ENCODE data around the gene WDR64. TPM values are rescaled to one million over a fixed set of nuclear protein-coding genes. Genes with fewer than 3 reads are reported as not detected.

Gene WDR64
- total RNA-seq, 1 experiment from 2014 or later: not detected

DNA sequence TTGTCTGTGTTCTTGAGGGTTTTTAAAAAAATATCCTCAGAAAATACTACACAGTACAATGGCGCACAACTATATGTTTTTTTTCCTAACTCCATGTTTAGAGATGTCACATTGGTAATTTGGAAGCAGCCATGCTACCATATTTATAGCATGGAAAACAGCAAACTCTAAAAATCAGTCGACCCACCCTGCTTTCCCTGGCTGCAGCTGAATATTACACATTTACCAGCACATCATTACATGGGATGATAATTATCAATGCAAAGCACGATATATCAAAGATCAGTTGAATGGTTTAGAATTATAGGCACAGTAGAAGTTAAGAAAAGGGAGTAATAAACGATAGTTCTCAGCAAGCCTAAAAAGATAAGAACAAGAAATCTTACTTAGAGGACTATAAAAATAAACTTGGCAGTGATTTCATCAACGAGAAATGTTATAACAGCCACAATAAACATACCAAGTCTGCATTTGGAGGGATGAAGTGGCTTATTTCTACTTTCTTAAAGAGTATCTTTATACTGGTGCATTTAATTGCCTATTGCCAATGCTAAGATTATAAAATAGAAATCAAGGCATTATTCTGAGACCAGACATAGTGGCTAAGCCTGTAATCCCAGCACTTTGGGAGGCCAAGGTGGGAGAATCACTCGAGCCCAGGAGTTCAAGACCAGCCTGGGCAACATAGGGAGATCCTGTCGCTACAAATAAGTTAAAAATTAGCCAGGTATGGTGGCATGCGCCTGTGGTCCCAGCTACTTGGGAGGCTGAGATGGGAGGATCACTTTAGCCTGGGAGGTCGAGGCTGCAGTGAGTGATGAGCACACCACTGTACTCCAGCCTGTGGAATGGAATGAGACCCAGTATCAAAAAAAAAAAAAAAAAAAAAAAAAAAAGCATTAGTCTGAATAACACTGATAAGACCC is 43.4 kb downstream of the WDR64 start:
- no peaks in the 10 kb centered on the region for H3K36me3 ChIP-seq (ENCODE audit: low read depth)
- no peak overlapping the region for H3K27ac ChIP-seq
- no peaks in the 10 kb centered on the region for H3K79me2 ChIP-seq (ENCODE audit: low read depth)
- no peaks in the 10 kb centered on the region for H3K27me3 ChIP-seq (ENCODE audit: insufficient read depth, low read depth)
- POLR2A ChIA-PET (ENCODE audit: unreplicated experiment): no interaction called here
- no peak overlapping the region for H2AFZ ChIP-seq
- TF ChIP-seq, protein P1, sequence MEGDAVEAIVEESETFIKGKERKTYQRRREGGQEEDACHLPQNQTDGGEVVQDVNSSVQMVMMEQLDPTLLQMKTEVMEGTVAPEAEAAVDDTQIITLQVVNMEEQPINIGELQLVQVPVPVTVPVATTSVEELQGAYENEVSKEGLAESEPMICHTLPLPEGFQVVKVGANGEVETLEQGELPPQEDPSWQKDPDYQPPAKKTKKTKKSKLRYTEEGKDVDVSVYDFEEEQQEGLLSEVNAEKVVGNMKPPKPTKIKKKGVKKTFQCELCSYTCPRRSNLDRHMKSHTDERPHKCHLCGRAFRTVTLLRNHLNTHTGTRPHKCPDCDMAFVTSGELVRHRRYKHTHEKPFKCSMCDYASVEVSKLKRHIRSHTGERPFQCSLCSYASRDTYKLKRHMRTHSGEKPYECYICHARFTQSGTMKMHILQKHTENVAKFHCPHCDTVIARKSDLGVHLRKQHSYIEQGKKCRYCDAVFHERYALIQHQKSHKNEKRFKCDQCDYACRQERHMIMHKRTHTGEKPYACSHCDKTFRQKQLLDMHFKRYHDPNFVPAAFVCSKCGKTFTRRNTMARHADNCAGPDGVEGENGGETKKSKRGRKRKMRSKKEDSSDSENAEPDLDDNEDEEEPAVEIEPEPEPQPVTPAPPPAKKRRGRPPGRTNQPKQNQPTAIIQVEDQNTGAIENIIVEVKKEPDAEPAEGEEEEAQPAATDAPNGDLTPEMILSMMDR (conservative IDR thresholded peaks at IDR 0.05): no peak
- no peak for TF ChIP-seq EZH2 (IDR thresholded peaks at IDR 0.05; ENCODE audit: low read depth)
- CTCF ChIA-PET: no interaction called here
- no peaks in the 10 kb centered on the region for H3K9me2 ChIP-seq (ENCODE audit: insufficient read depth)
- H3K4me1 ChIP-seq (replicated peaks; ENCODE audit: insufficient read depth): no peaks in the 10 kb centered on the region
- no peak overlapping the region for H3K4me3 ChIP-seq
- H3K4me2 ChIP-seq: no peak overlapping the region
- no TSS peak for BruUV-seq (replicated peaks)
- no peak for DNase-seq
- H3K9me3 ChIP-seq (ENCODE audit: insufficient read depth, low read depth): no peaks in the 10 kb centered on the region; the same call in 1 of the 2 replicates
- H4K20me1 ChIP-seq (ENCODE audit: insufficient read depth): no peaks in the 10 kb centered on the region
- intact Hi-C loops (cut with micrococcal nuclease; ENCODE audit: unreplicated experiment): no loop called here
- H3F3A ChIP-seq (ENCODE audit: insufficient read depth, low read depth): no peaks in the 10 kb centered on the region

DNA sequence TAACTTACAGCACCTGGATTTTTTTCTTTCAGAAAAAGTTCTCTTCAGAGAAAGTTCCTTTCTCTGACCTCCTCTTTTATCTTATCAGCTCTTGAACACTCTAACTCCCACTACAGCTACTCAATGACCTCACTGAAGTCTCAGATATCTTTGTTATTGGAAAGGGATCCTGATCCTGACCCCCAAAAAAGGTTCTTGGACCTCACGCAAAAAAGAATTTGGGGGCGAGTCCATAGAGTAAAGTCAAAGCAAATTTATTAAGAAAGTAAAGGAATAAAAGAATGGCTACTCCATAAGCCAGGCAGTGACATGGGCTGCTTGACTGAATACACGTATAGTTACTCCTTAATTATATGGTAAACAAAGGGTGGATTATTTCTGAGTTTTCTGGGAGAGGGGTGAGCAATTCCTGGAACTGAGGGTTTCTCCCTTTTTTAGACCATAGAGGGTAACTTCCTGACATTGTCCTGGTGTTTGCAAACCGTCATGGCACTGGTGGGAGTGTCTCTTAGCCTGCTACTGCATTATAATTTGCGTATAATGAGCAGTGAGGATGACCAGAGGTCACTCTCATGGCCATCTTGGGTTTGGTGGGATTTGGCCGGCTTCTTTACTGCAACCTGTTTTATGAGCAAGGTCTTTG is 44.2 kb downstream of the WDR64 start:
- Histone ChIP-seq H3K9me2 (ENCODE audit: insufficient read depth) (no peaks in the 10 kb centered on the region), H3K27ac (no peak overlapping the region), H3K9me3 (ENCODE audit: insufficient read depth, low read depth) (no peaks in the 10 kb centered on the region; the same call in 1 of the 2 replicates), H3K4me2 (no peak overlapping the region), H4K20me1 (ENCODE audit: insufficient read depth) (no peaks in the 10 kb centered on the region), H3K27me3 (ENCODE audit: insufficient read depth, low read depth) (no peaks in the 10 kb centered on the region), H2AFZ (no peak overlapping the region), H3K36me3 (ENCODE audit: low read depth) (no peaks in the 10 kb centered on the region), H3K4me1 (replicated peaks; ENCODE audit: insufficient read depth) (peaks cover 2% of the 10 kb centered on the region; the same call in 1 of the 2 replicates), H3K4me3 (no peak overlapping the region), H3K79me2 (ENCODE audit: low read depth) (no peaks in the 10 kb centered on the region), H3F3A (ENCODE audit: insufficient read depth, low read depth) (0 out of 2 replicates have a peak, but pooled peaks cover under 1% of the 10 kb centered on the region)
- CTCF ChIA-PET: no interaction called here
- POLR2A ChIA-PET (ENCODE audit: unreplicated experiment): no interaction called here
- TF ChIP-seq, protein P1 (conservative IDR thresholded peaks at IDR 0.05): no peak
- TF ChIP-seq EZH2 (IDR thresholded peaks at IDR 0.05; ENCODE audit: low read depth): no peak
- intact Hi-C loops (cut with micrococcal nuclease; ENCODE audit: unreplicated experiment): no loop called here
- no peak for DNase-seq
- no TSS peak for BruUV-seq (replicated peaks)

DNA sequence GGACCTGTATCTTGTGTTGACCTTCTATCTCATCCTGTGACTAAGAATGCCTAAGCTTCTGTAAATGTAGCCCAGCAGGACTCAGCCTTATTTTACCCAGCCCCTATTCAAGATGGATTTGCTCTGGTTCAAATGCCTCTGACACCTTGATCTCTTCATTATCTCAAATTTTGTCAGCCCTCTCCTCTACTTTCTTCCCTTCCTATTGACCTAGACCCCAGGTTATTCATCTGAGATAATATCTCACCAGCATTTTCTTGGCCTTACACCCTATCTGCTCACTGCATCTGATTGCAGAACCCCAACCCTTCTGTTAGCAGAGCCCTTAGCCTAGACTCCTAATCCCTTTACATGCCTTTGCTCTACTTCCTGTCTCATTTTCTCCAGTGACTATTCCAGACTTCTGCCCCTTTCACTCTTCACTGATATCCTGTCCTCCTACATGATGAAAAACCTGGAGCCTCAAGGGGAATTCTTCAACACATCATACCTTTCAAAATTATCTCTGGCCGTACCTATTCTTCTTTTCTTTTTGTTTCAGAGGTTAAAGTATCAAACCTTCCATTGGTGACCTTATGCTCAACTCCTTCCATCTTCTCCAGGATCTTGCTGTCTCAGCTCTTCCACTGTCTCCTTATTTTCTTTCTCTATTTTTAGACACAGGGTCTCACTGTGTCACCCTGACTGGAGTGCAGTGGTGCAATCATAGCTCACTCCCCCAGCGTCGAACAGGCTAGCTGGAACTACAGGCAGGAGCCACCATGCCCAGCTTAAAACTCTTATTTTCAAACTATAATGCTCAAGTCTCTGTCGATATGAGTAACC is 44.9 kb downstream of the WDR64 start:
- Histone ChIP-seq H3K9me3 (ENCODE audit: insufficient read depth, low read depth) (peaks cover 5% of the 10 kb centered on the region), H3K4me1 (replicated peaks; ENCODE audit: insufficient read depth) (peaks cover 10% of the 10 kb centered on the region), H3F3A (ENCODE audit: insufficient read depth, low read depth) (peaks cover 7% of the 10 kb centered on the region; the same call in 1 of the 2 replicates), H4K20me1 (ENCODE audit: insufficient read depth) (no peaks in the 10 kb centered on the region), H3K4me3 (no peak overlapping the region), H3K27me3 (ENCODE audit: insufficient read depth, low read depth) (no peaks in the 10 kb centered on the region), H3K27ac (no peak overlapping the region), H3K79me2 (ENCODE audit: low read depth) (no peaks in the 10 kb centered on the region), H2AFZ (no peak overlapping the region), H3K4me2 (no peak overlapping the region), H3K36me3 (ENCODE audit: low read depth) (no peaks in the 10 kb centered on the region), H3K9me2 (ENCODE audit: insufficient read depth) (no peaks in the 10 kb centered on the region)
- CTCF ChIA-PET: no interaction called here
- intact Hi-C loops (cut with micrococcal nuclease; ENCODE audit: unreplicated experiment): no loop called here
- no peak for DNase-seq
- POLR2A ChIA-PET (ENCODE audit: unreplicated experiment): no interaction called here
- BruUV-seq (replicated peaks): no TSS peak
- TF ChIP-seq EZH2 (IDR thresholded peaks at IDR 0.05; ENCODE audit: low read depth): no peak
- TF ChIP-seq, protein P1 (conservative IDR thresholded peaks at IDR 0.05): no peak
